ENCODE measurements around the gene TRIM58. TPM values are rescaled to one million over a fixed set of nuclear protein-coding genes. Genes with fewer than 3 reads are reported as not detected.

Gene TRIM58
- polyA plus RNA-seq, 1 donor (not counting 4 experiments of a cell fraction or from before 2014, with no cell fraction given), result 0.14 TPM

GRCh38 chr1:247825362-247825761 lies 31.6 kb upstream of the TRIM58 start:
- Histone ChIP-seq H3K79me2 (ENCODE audit: control insufficient read depth, insufficient read depth, low read length) (no peaks in the 10 kb centered on the region), H3K9me3 (ENCODE audit: control insufficient read depth, low read depth, low read length) (no peaks in the 10 kb centered on the region), H3K9ac (ENCODE audit: control insufficient read depth, extremely low read depth, insufficient read depth, low read length) (no peak overlapping the region), H3K4me1 (ENCODE audit: control insufficient read depth, extremely low read depth, insufficient read depth, low read length) (no peaks in the 10 kb centered on the region), H3K27ac (ENCODE audit: control insufficient read depth, insufficient read depth, low read length) (no peak overlapping the region), H3K4me3 (ENCODE audit: control insufficient read depth in 2 of 3, extremely low read depth in 1 of 3, insufficient read depth in 2 of 3, low read depth in 1 of 3, low read length in 3 of 3) (no peak overlapping the region), H4K20me1 (ENCODE audit: control insufficient read depth, extremely low read depth, insufficient read depth, low read length) (no peaks in the 10 kb centered on the region), H3K36me3 (ENCODE audit: control insufficient read depth in 2 of 2, extremely low read depth in 1 of 2, insufficient read depth in 2 of 2, low read length in 2 of 2) (no peaks in the 10 kb centered on the region), H3K4me2 (ENCODE audit: control insufficient read depth, extremely low read depth, insufficient read depth, low read depth, low read length) (no peak overlapping the region), H3K9me1 (ENCODE audit: control insufficient read depth, extremely low read depth, insufficient read depth, low read length) (no peaks in the 10 kb centered on the region), H2AFZ (ENCODE audit: control insufficient read depth, low read length) (no peak overlapping the region), H3K27me3 (ENCODE audit: control insufficient read depth, extremely low read depth, insufficient read depth, low read length) (no peaks in the 10 kb centered on the region)
- FAIRE-seq (no peak), DNase-seq (ENCODE audit: low read depth, low spot score) (no peak)
- dilution Hi-C loops (cut with MboI; ENCODE audit: extremely low pct_ligation_motif_present, low sequenced_read_pairs), result no loop called here
- TF ChIP-seq EZH2 (IDR thresholded peaks at IDR 0.05; ENCODE audit: low read length) (no peak), CTCF (optimal IDR thresholded peaks at IDR 0.05 in 1 of 3, IDR thresholded peaks at IDR 0.05 in 1 of 3, conservative IDR thresholded peaks at IDR 0.05 in 1 of 3; ENCODE audit: extremely low read depth in 1 of 3, insufficient read depth in 2 of 3, low read length in 3 of 3) (no peak)

DNA sequence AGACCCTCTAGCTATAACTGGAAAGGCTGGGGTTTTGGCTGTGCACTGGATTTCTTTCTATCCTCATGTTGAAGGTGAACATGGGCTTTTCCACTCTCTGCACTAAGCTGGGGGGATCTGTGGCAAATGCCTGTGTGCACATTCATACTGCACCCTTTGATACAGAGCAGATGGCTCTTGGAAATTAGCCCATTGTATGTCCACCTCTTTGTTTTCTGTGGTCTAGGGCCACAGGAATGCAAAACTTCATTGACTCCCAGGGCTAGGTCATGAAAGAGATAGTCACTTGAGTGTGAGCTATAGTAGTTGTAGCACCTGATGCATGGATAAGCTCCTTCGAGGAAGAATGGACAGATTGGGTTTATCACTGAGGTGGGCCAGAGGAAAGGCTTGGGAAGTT lies 27.3 kb upstream of the TRIM58 start:
- Histone ChIP-seq H3K27ac (ENCODE audit: control insufficient read depth, insufficient read depth, low read length) (no peak overlapping the region), H3K4me3 (ENCODE audit: control insufficient read depth in 2 of 3, extremely low read depth in 1 of 3, insufficient read depth in 2 of 3, low read depth in 1 of 3, low read length in 3 of 3) (no peak overlapping the region), H3K79me2 (ENCODE audit: control insufficient read depth, insufficient read depth, low read length) (no peaks in the 10 kb centered on the region), H3K4me1 (ENCODE audit: control insufficient read depth, extremely low read depth, insufficient read depth, low read length) (no peaks in the 10 kb centered on the region), H3K9ac (ENCODE audit: control insufficient read depth, extremely low read depth, insufficient read depth, low read length) (no peak overlapping the region), H3K4me2 (ENCODE audit: control insufficient read depth, extremely low read depth, insufficient read depth, low read depth, low read length) (no peak overlapping the region), H3K36me3 (ENCODE audit: control insufficient read depth in 2 of 2, extremely low read depth in 1 of 2, insufficient read depth in 2 of 2, low read length in 2 of 2) (no peaks in the 10 kb centered on the region), H3K9me1 (ENCODE audit: control insufficient read depth, extremely low read depth, insufficient read depth, low read length) (no peaks in the 10 kb centered on the region), H4K20me1 (ENCODE audit: control insufficient read depth, extremely low read depth, insufficient read depth, low read length) (no peaks in the 10 kb centered on the region), H3K27me3 (ENCODE audit: control insufficient read depth, extremely low read depth, insufficient read depth, low read length) (no peaks in the 10 kb centered on the region), H2AFZ (ENCODE audit: control insufficient read depth, low read length) (no peak overlapping the region), H3K9me3 (ENCODE audit: control insufficient read depth, low read depth, low read length) (peaks cover 2% of the 10 kb centered on the region)
- dilution Hi-C loops (cut with MboI; ENCODE audit: extremely low pct_ligation_motif_present, low sequenced_read_pairs), result no loop called here
- TF ChIP-seq EZH2 (IDR thresholded peaks at IDR 0.05; ENCODE audit: low read length) (no peak), CTCF (optimal IDR thresholded peaks at IDR 0.05 in 1 of 3, IDR thresholded peaks at IDR 0.05 in 1 of 3, conservative IDR thresholded peaks at IDR 0.05 in 1 of 3; ENCODE audit: extremely low read depth in 1 of 3, insufficient read depth in 2 of 3, low read length in 3 of 3) (no peak)
- DNase-seq (ENCODE audit: low read depth, low spot score) (no peak), FAIRE-seq (no peak)
